K562 (cell line): ENCODE measurements around the gene LAMA5. TPM values are rescaled to one million over a fixed set of nuclear protein-coding genes. Genes with fewer than 3 reads are reported as not detected.

Source experiments
- BCOR ChIP-seq: fragments of 450-650 bp; IDR thresholded peaks from 2 replicates; pipeline ENCODE4 v1.6.1; 2016
- CBX2 ChIP-seq: fragments of 200-600 bp; sonication (generic); IDR thresholded peaks from one replicate; pipeline ENCODE4 v1.6.1; 2012; ENCODE audit warnings: mild to moderate bottlenecking, low read length, inconsistent platforms; ENCODE audit not compliant: insufficient read depth, poor library complexity, severe bottlenecking
- FOXP1 ChIP-seq: sonication (generic); formaldehyde crosslinking; IDR thresholded peaks from 2 replicates; pipeline ENCODE4 v1.8.0; 2022; ENCODE audit warnings: mild to moderate bottlenecking, missing genetic modification reagents
- HMGXB4 ChIP-seq: sonication (generic); formaldehyde crosslinking; IDR thresholded peaks from 2 replicates; pipeline ENCODE4 v1.8.1; 2023; ENCODE audit warnings: mild to moderate bottlenecking, missing genetic modification reagents
- JUN ChIP-seq, 2 experiments: sonication (generic) in 1 of 2; formaldehyde crosslinking in 1 of 2; IDR thresholded peaks; 2 replicates each; pipeline versions ENCODE4 v1.6.1 to v1.8.0; 2012 to 2022; ENCODE audit warnings: borderline replicate concordance in 2 of 2, mild to moderate bottlenecking in 2 of 2, improper control_type of control experiment in 1 of 2, low read depth in 1 of 2, low read length in 1 of 2, missing genetic modification reagents in 1 of 2
- MECOM ChIP-seq: fragments of 250-450 bp; sonication (Bioruptor Pico); IDR thresholded peaks from 2 replicates; pipeline ENCODE4 v1.8.0; 2022; ENCODE audit warnings: inconsistent platforms
- RBFOX2 ChIP-seq: fragments of 200-400 bp; formaldehyde crosslinking; IDR thresholded peaks from 2 replicates; pipeline ENCODE4 v1.6.1; 2017; ENCODE audit warnings: low read depth, mild to moderate bottlenecking, low read length, moderate library complexity
- RBM25 ChIP-seq: fragments of 200-400 bp; formaldehyde crosslinking; IDR thresholded peaks from 2 replicates; pipeline ENCODE4 v1.6.1; 2018; ENCODE audit warnings: low read length, low read depth, moderate library complexity; ENCODE audit not compliant: severe bottlenecking
- SIN3A ChIP-seq, 2 experiments: fragments of 150-350 bp in 1 of 2; IDR thresholded peaks; 2 replicates each; pipeline ENCODE4 v1.6.1; 2011 to 2016; ENCODE audit warnings: borderline replicate concordance in 2 of 2, low read depth in 2 of 2, low read length in 2 of 2, mild to moderate bottlenecking in 2 of 2, moderate library complexity in 2 of 2; ENCODE audit not compliant: control insufficient read depth in 1 of 2
- SMARCA4 ChIP-seq: fragments of 450-650 bp; IDR thresholded peaks from 2 replicates; pipeline ENCODE4 v1.6.1; 2016
- STAT5B ChIP-seq: fragments of 250-450 bp; sonication (Bioruptor Pico); IDR thresholded peaks from 2 replicates; pipeline ENCODE4 v1.8.0; 2021; ENCODE audit warnings: mild to moderate bottlenecking, inconsistent platforms
- TEAD1 ChIP-seq, 2 experiments: fragments of 450-650 bp in 1 of 2; sonication (generic) in 1 of 2; formaldehyde crosslinking; IDR thresholded peaks; 2 replicates each; pipeline versions ENCODE4 v1.4.0 to v1.8.0; 2020 to 2022; ENCODE audit warnings: mild to moderate bottlenecking in 2 of 2, missing genetic modification reagents in 1 of 2
- ZBTB40 ChIP-seq, 2 experiments: fragments of 450-650 bp in 1 of 2; sonication (generic) in 1 of 2; formaldehyde crosslinking in 1 of 2; IDR thresholded peaks; 2 replicates each; pipeline versions ENCODE4 v1.7.1 to v1.9.0; 2016 to 2022; ENCODE audit warnings: inconsistent platforms in 1 of 2, mild to moderate bottlenecking in 1 of 2, missing genetic modification reagents in 1 of 2
- ZNF507 ChIP-seq: conservative IDR thresholded peaks from 2 replicates; pipeline ENCODE4 v1.6.1; 2017; ENCODE audit warnings: missing genetic modification characterization, missing compliant biosample characterization
- ZNF583 ChIP-seq: fragments of 250-450 bp; sonication (Bioruptor Pico); IDR thresholded peaks from 2 replicates; pipeline ENCODE4 v1.4.0; 2020
- ZNF707 ChIP-seq: fragments of 250-450 bp; sonication (Bioruptor Pico); conservative IDR thresholded peaks from 2 replicates; pipeline ENCODE4 v1.8.0; 2022; ENCODE audit warnings: inconsistent platforms, mild to moderate bottlenecking, moderate library complexity
- polyA plus RNA-seq, 8 experiments: library from polyadenylated mRNA; depleted of rRNA in 4 of 8; stranded (reverse) in 5 of 8; unstranded in 3 of 8; fragments of >200 nt; fragmentation: Nextera tagmentation in 2 of 8; fragmentation: Illumina TruSeq in 1 of 8; extraction: Ambion mirVana in 2 of 8; extraction: Trizol in 1 of 8; gene quantifications; 2 replicates each; pipeline versions ENCODE4 v1.2.1 to v1.2.3, GENCODE V29; 2011 to 2014; ENCODE audit warnings: inconsistent platforms in 1 of 8, missing spikeins in 1 of 8
- total RNA-seq, 7 experiments: library from RNA; depleted of rRNA in 6 of 7; stranded (reverse); fragments of >200 nt in 6 of 7; fragmentation: Illumina TruSeq in 2 of 7; extraction: Trizol in 2 of 7; gene quantifications; 2 replicates each; pipeline versions ENCODE4 v1.2.1 to v1.2.3, GENCODE V29; 2011 to 2021; ENCODE audit warnings: low replicate concordance in 1 of 7

Gene LAMA5
- total and polyA plus RNA-seq, 9 of the 15 experiments (the other 6 are each of a cell fraction or from before 2014, with no cell fraction given), result 0.31 to 101 (median 7.8) TPM

GRCh38 chr20:62302341-62303061, 64.6 kb downstream of the LAMA5 start, which contains the start of gene ADRM1 (continued):
- peak; percentile 97 for TF ChIP-seq ZBTB40 (IDR thresholded peaks at IDR 0.05)
- no peak for TF ChIP-seq ZBTB40 (CRISPR knock-in tag; IDR thresholded peaks at IDR 0.05)
- no peak for TF ChIP-seq ZNF707
- no peak for TF ChIP-seq TEAD1 (CRISPR knock-in tag; IDR thresholded peaks at IDR 0.05)
- TF ChIP-seq RBFOX2, result peak; percentile 87
- no peak for TF ChIP-seq ZNF583
- no peak for TF ChIP-seq BCOR
- TF ChIP-seq SMARCA4, result no peak
- TF ChIP-seq CBX2, result no peak
- TF ChIP-seq SIN3A (IDR thresholded peaks at IDR 0.05; ENCODE audit: borderline replicate concordance in 2 of 2, control insufficient read depth in 1 of 2, low read depth in 2 of 2, low read length in 2 of 2), result peak; percentile 45 to 52; a peak in 2 of 4 replicates
- peak; percentile 42; the same call in 1 of the 2 replicates for TF ChIP-seq JUN (IDR thresholded peaks at IDR 0.05; ENCODE audit: borderline replicate concordance, low read depth, low read length)
- TF ChIP-seq JUN (CRISPR knock-in tag; IDR thresholded peaks at IDR 0.05; ENCODE audit: borderline replicate concordance), result no peak
- TF ChIP-seq FOXP1 (CRISPR knock-in tag), result no peak
- TF ChIP-seq RBM25, result peak; percentile 100
- TF ChIP-seq MECOM, result no peak
- TF ChIP-seq HMGXB4 (CRISPR knock-in tag), result peak; percentile 40; the same call in 1 of the 2 replicates
- no peak for TF ChIP-seq STAT5B (CRISPR knock-in tag)
- TF ChIP-seq ZNF507 (tag), result no peak
